OCI-LY3 (cell line): Measurements from ENCODE around the gene POLR2E.

ENCODE experiments used
- H2AFZ ChIP-seq: fragments of 200-600, 300-600 bp; shearing (Covaris generic); 2 replicates; pipeline ENCODE4 v1.6.0; 2014; ENCODE audit warnings: antibody characterized with exemption, low read depth, low read length
- H3K27ac ChIP-seq: fragments of 200-600, 300-600 bp; sonication (generic); 2 replicates; pipeline ENCODE4 v1.5.1; 2014; ENCODE audit warnings: mild to moderate bottlenecking, low read length, moderate library complexity, mixed read lengths
- H3K27me3 ChIP-seq: fragments of 200-600, 300-600 bp; sonication (generic); 2 replicates; pipeline ENCODE4 v1.6.1; 2014; ENCODE audit warnings: low read depth, low read length, mixed read lengths
- H3K36me3 ChIP-seq: fragments of 200-600, 300-600 bp; sonication (generic); replicated peaks from 2 replicates; pipeline ENCODE3; 2014; ENCODE audit warnings: low read depth, low read length, mixed read lengths
- H3K4me1 ChIP-seq: fragments of 300-600, 200-600 bp; sonication (generic); 2 replicates; pipeline ENCODE4 v1.6.1; 2014; ENCODE audit warnings: low read length, mixed read lengths
- H3K4me2 ChIP-seq: fragments of 200-600, 300-600 bp; sonication (generic); 2 replicates; pipeline ENCODE4 v1.6.1; 2014; ENCODE audit warnings: low read length, mixed read lengths
- H3K4me3 ChIP-seq: fragments of 300-600, 200-600 bp; sonication (generic); 2 replicates; pipeline ENCODE4 v1.5.1; 2014; ENCODE audit warnings: antibody characterized with exemption, mild to moderate bottlenecking, low read length, moderate library complexity
- H3K79me2 ChIP-seq: fragments of 300-600, 200-600 bp; shearing (Covaris generic); 2 replicates; pipeline ENCODE4 v1.6.1; 2014; ENCODE audit warnings: mild to moderate bottlenecking, low read length, mixed read lengths
- H3K9ac ChIP-seq: fragments of 300-600, 200-600 bp; shearing (Covaris generic); 2 replicates; pipeline ENCODE4 v1.6.0; 2014; ENCODE audit warnings: mild to moderate bottlenecking, low read length, moderate library complexity
- H3K9me3 ChIP-seq: fragments of 200-600, 300-600 bp; shearing (Covaris generic); 2 replicates; pipeline ENCODE4 v1.6.1; 2014; ENCODE audit warnings: low read length, mixed read lengths; ENCODE audit not compliant: insufficient read depth
- H4K20me1 ChIP-seq: fragments of 200-600, 300-600 bp; sonication (generic); 2 replicates; pipeline ENCODE4 v1.6.1; 2016; ENCODE audit warnings: low read length, mixed read lengths; ENCODE audit not compliant: insufficient read depth
- EZH2phosphoT487 ChIP-seq: fragments of 200-600 bp; shearing (Covaris generic); IDR thresholded peaks from 2 replicates; pipeline ENCODE4 v1.6.1; 2018; ENCODE audit warnings: antibody characterized with exemption, mixed run types, low read depth
- TF ChIP-seq, protein P1 (sequence below): fragments of 200-600, 300-600 bp; sonication (generic); IDR thresholded peaks from 2 replicates; pipeline ENCODE4 v1.5.1; 2014; ENCODE audit warnings: antibody characterized with exemption, low read length, low read depth

The POLR2E gene

GRCh38 chr19:1110809-1111640 lies 15.8 kb upstream of the POLR2E start:
- H3K36me3 ChIP-seq, result peaks cover 45% of the 10 kb centered on the region
- TF ChIP-seq EZH2phosphoT487, result no peak
- TF ChIP-seq, protein P1, sequence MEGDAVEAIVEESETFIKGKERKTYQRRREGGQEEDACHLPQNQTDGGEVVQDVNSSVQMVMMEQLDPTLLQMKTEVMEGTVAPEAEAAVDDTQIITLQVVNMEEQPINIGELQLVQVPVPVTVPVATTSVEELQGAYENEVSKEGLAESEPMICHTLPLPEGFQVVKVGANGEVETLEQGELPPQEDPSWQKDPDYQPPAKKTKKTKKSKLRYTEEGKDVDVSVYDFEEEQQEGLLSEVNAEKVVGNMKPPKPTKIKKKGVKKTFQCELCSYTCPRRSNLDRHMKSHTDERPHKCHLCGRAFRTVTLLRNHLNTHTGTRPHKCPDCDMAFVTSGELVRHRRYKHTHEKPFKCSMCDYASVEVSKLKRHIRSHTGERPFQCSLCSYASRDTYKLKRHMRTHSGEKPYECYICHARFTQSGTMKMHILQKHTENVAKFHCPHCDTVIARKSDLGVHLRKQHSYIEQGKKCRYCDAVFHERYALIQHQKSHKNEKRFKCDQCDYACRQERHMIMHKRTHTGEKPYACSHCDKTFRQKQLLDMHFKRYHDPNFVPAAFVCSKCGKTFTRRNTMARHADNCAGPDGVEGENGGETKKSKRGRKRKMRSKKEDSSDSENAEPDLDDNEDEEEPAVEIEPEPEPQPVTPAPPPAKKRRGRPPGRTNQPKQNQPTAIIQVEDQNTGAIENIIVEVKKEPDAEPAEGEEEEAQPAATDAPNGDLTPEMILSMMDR, result no peak
- no peak overlapping the region for H3K27ac ChIP-seq
- H2AFZ ChIP-seq, result no peak overlapping the region
- peaks cover 20% of the 10 kb centered on the region for H3K4me1 ChIP-seq
- no peaks in the 10 kb centered on the region for H3K9me3 ChIP-seq
- H3K79me2 ChIP-seq, result peaks cover 2% of the 10 kb centered on the region; the same call in 1 of the 2 replicates
- H3K9ac ChIP-seq, result no peak overlapping the region
- no peak overlapping the region for H3K4me3 ChIP-seq
- H3K27me3 ChIP-seq, result no peaks in the 10 kb centered on the region
- H3K4me2 ChIP-seq, result no peak overlapping the region
- peaks cover 17% of the 10 kb centered on the region for H4K20me1 ChIP-seq

DNA sequence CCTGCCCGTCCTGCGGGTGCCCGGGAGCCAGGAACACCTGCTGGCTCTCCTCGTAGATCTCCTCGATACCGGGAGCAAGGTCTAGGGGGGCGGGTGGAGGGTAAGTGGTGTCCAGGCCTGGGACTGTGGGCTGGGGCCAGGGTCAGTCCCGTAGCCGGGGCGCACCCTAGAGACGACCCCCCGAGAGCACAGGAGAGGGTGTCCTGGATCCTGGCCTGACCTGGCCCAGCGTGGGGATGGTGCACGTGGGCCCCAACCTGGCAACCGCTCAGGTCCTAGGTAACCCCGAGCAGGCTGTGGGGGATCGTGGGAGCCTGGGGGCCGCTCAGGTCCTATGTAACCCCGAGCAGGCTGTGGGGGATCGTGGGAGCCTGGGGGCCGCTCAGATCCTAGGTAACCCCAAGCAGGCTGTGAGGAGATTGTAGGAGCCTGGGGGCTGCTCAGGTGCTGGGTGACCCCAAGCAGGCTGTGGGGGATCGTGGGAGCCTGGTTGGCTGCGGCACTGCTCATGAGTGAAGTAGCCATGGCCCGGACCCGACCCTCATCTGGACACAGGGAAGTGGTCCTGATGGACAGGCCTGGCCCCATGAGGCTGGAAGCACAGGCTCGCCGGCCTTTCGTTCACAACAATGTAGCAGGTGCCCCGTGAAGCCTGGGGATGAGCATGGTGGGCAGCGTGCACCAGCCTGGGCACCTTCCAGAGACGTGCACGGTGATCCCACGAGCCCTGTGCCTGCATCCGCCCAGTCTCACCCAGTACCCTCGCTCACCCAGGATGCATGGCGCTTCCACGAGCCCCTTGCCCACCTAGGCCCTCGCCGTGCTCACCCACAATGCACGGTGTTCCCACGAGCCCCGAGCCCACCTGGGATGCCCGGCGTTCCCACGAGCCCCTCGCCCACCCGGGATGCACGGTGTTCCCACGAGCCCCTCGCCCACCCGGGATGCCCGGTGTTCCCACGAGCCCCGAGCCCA lies 14.8 kb upstream of the POLR2E start:
- Histone ChIP-seq H3K9me3 (no peaks in the 10 kb centered on the region), H4K20me1 (peaks cover 27% of the 10 kb centered on the region), H3K79me2 (peaks cover 12% of the 10 kb centered on the region), H3K27ac (no peak overlapping the region), H3K9ac (no peak overlapping the region), H3K4me3 (no peak overlapping the region), H3K36me3 (peaks cover 46% of the 10 kb centered on the region), H3K27me3 (no peaks in the 10 kb centered on the region), H2AFZ (no peak overlapping the region), H3K4me1 (peaks cover 23% of the 10 kb centered on the region), H3K4me2 (no peak overlapping the region)
- TF ChIP-seq, protein P1, result no peak
- no peak for TF ChIP-seq EZH2phosphoT487

GRCh38 chr19:1109032-1109551 lies 13.9 kb upstream of the POLR2E start:
- no peaks in the 10 kb centered on the region for H3K27me3 ChIP-seq
- no peak overlapping the region for H3K9ac ChIP-seq
- no peak overlapping the region for H3K4me3 ChIP-seq
- H3K4me2 ChIP-seq, result no peak overlapping the region
- H3K36me3 ChIP-seq, result peaks cover 43% of the 10 kb centered on the region
- H3K79me2 ChIP-seq, result peaks cover 16% of the 10 kb centered on the region
- no peak overlapping the region for H3K27ac ChIP-seq
- H3K9me3 ChIP-seq, result no peaks in the 10 kb centered on the region
- H2AFZ ChIP-seq, result no peak overlapping the region
- peaks cover 23% of the 10 kb centered on the region for H3K4me1 ChIP-seq
- TF ChIP-seq EZH2phosphoT487, result no peak
- TF ChIP-seq, protein P1, result no peak
- H4K20me1 ChIP-seq, result peaks cover 30% of the 10 kb centered on the region
